Measurements from ENCODE around the gene HECTD4. TPM values are rescaled to one million over a fixed set of nuclear protein-coding genes. Genes with fewer than 3 reads are reported as not detected.
"Not testable (repeated sequence)": the region's sequence is repeated elsewhere in the genome, so short reads cannot be mapped to it uniquely, and the experiment has no call there.

Gene HECTD4
- total RNA-seq, 2 experiments from 2014 or later = 34.5 to 62.4 TPM

DNA sequence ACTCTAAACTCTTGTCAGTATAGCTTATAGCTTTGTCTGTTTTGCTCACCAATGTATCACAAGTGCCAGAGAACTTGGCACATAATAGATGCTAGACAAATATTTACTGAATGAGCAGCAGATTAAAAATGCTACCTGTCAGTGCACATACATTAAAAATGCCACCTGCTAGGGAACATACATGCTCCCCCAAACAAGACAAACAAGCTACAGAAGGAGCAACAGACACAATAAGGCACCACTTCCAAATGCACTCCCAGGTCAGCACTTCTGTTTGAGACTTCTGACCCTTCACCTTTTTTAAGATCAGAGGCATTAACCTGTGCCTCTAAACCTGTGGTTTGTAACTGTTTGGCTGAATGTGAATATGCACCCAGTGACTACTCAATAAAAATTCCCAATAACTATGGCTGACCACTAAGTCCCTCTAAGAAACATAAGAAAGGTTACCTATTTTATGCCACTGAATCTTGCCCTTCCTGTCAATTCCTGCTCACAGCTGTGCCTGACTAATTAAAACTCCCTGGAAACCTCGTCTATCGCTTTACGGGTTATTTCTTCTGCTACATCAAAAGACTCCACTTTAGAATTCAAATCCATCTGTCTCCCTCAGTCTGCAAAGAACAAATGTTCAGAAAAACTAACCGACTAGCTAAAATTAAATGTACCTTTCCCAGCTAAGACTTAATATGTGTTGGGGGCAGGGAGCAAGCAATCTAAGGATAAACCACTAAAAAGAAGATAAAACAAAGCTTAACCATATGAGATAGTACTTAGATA lies 41.0 kb downstream of the HECTD4 start:
- H4K20me1 ChIP-seq (ENCODE audit: insufficient read depth, low read length) = no peaks in the 10 kb centered on the region
- BruUV-seq (replicated peaks) = no TSS peak
- H3K4me1 ChIP-seq (ENCODE audit: insufficient read depth, low read length, poor library complexity, severe bottlenecking) = no peaks in the 10 kb centered on the region
- DNase-seq (ENCODE audit: low spot score) = no peak
- H3K9me2 ChIP-seq (ENCODE audit: insufficient read depth, low read length) = no peaks in the 10 kb centered on the region
- CTCF ChIA-PET (ENCODE audit: unreplicated experiment) = no interaction called here
- H3K36me3 ChIP-seq (ENCODE audit: insufficient read depth, low read length) = no peaks in the 10 kb centered on the region
- H3K9me3 ChIP-seq (ENCODE audit: low read length) = no peaks in the 10 kb centered on the region
- H2AFZ ChIP-seq (ENCODE audit: low read length) = no peak overlapping the region
- TF ChIP-seq EZH2phosphoT487 (IDR thresholded peaks at IDR 0.05; ENCODE audit: borderline replicate concordance, low read depth, low read length) (no peak), CTCF (conservative IDR thresholded peaks at IDR 0.05; ENCODE audit: low read length) (no peak)
- intact Hi-C loops (cut with micrococcal nuclease; ENCODE audit: unreplicated experiment) = no loop called here
- H3K4me2 ChIP-seq (ENCODE audit: low read length) = no peak overlapping the region
- POLR2A ChIA-PET = interaction anchor here (0.8 to 1.0 kb wide), 2 partner anchors 12 to 15 kb away, joined by 4 read pairs; no protein-coding TSS in a partner anchor
- no peak overlapping the region for H3K27ac ChIP-seq (ENCODE audit: low read depth, low read length, poor library complexity, severe bottlenecking)
- no peak overlapping the region for H3K4me3 ChIP-seq (ENCODE audit: low read depth, low read length, poor library complexity, severe bottlenecking)
- peaks cover 21% of the 10 kb centered on the region; the same call in 1 of the 2 replicates for H3K79me2 ChIP-seq (ENCODE audit: insufficient read depth, low read depth, low read length)

DNA sequence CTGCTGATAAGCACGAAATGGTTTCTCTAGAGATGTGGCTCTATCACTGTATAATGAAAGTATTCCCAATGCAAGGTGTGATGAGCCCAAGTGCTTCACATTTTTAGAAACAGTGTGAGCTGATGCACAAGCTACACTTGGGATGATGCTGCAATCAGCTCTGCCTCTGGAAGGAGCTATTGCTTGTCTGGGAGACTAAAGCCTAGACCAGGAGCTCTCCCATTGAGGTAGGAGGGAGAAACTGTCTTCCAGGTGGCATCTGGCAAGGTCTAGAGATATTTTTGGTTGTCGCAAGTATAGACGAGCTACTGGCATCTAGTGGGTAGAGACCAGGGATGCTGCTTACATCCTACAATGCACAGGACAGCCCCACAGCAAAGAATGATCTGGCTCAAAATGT lies 42.0 kb downstream of the HECTD4 start:
- Histone ChIP-seq H3K27ac (ENCODE audit: low read depth, low read length, poor library complexity, severe bottlenecking) (no peak overlapping the region), H4K20me1 (ENCODE audit: insufficient read depth, low read length) (no peaks in the 10 kb centered on the region), H3K9me3 (ENCODE audit: low read length) (no peaks in the 10 kb centered on the region), H3K4me3 (ENCODE audit: low read depth, low read length, poor library complexity, severe bottlenecking) (no peak overlapping the region), H3K4me1 (ENCODE audit: insufficient read depth, low read length, poor library complexity, severe bottlenecking) (no peaks in the 10 kb centered on the region), H3K79me2 (ENCODE audit: insufficient read depth, low read depth, low read length) (peaks cover 21% of the 10 kb centered on the region; the same call in 1 of the 2 replicates), H3K9me2 (ENCODE audit: insufficient read depth, low read length) (no peaks in the 10 kb centered on the region), H3K4me2 (ENCODE audit: low read length) (no peak overlapping the region), H2AFZ (ENCODE audit: low read length) (no peak overlapping the region), H3K36me3 (ENCODE audit: insufficient read depth, low read length) (no peaks in the 10 kb centered on the region)
- TF ChIP-seq EZH2phosphoT487 (IDR thresholded peaks at IDR 0.05; ENCODE audit: borderline replicate concordance, low read depth, low read length) = no peak
- TF ChIP-seq CTCF (conservative IDR thresholded peaks at IDR 0.05; ENCODE audit: low read length) = no peak
- BruUV-seq (replicated peaks) = no TSS peak
- intact Hi-C loops (cut with micrococcal nuclease; ENCODE audit: unreplicated experiment) = no loop called here
- no peak for DNase-seq (ENCODE audit: low spot score)
- POLR2A ChIA-PET = no interaction called here
- CTCF ChIA-PET (ENCODE audit: unreplicated experiment) = no interaction called here

DNA sequence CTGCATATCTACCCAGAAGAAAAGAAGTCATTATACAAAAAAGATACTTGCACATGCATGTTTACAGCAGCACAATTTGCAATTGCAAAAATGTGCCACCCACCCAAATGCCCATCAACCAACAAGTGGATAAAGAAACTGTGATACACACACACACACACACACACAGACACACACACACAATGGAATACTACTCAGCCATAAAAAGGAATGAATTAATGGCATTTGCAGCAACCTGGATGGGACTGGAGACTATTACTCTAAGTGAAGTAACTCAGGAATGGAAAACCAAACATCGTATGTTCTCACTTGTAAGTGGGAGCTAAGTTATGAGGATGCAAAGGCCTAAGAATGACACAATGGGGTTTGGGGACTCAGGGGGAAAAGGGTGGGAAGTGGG lies 47.2 kb downstream of the HECTD4 start:
- CTCF ChIA-PET (ENCODE audit: unreplicated experiment); H3K9me3 ChIP-seq (ENCODE audit: low read length); intact Hi-C loops (cut with micrococcal nuclease; ENCODE audit: unreplicated experiment); H4K20me1 ChIP-seq (ENCODE audit: insufficient read depth, low read length); H3K4me3 ChIP-seq (ENCODE audit: low read depth, low read length, poor library complexity, severe bottlenecking); POLR2A ChIA-PET; H3K36me3 ChIP-seq (ENCODE audit: insufficient read depth, low read length); H3K27ac ChIP-seq (ENCODE audit: low read depth, low read length, poor library complexity, severe bottlenecking); H3K4me2 ChIP-seq (ENCODE audit: low read length); H2AFZ ChIP-seq (ENCODE audit: low read length); H3K79me2 ChIP-seq (ENCODE audit: insufficient read depth, low read depth, low read length); H3K9me2 ChIP-seq (ENCODE audit: insufficient read depth, low read length); BruUV-seq (replicated peaks); DNase-seq (ENCODE audit: low spot score); H3K4me1 ChIP-seq (ENCODE audit: insufficient read depth, low read length, poor library complexity, severe bottlenecking): not testable (repeated sequence)
